ENCODE measurements around the gene STRA8.
"Not testable (repeated sequence)": the region's sequence is repeated elsewhere in the genome, so short reads cannot be mapped to it uniquely, and the experiment has no call there.

STRA8 gene

DNA sequence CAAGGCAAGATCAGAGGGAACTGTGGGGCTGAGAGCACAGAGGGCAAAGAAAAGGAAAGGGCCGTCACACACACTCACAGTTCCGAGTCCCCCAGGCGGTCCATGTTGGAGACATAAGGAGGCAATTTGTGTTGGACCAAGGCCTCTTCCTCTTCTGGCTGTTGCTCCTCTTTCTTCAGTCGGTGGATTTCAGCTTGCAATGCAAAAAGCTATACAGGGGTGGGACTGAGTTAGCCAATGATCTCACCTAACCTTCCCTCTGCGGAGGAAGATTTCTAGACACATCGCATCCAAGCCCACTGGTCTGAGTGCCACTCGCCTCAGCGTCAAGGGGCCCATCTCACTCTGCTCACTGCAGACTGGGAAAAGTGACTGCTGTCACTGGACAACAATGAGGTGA lies 27.8 kb upstream of the STRA8 start:
- DNase-seq (ENCODE audit: low spot score) = no peak

DNA sequence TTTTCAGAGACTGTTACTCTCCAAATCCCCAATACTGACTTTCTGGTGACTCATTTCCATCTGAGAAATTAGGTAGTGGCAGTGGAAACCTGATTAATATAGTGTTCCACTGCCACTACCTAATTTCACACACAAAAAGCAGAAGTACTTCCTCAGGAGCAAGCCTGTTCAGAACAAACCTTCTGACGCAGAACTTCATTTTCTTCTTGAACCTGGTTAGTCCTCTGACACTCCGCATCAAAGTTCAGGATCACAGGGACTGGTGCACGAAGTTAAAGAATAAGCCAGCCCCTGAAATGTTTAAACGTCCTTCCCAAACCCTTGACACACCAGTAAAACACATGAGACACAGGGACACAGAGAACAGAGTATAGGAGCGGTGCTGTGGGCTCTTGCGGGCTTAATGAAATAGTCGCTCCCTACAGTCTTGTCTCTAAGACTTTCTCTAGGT lies 26.7 kb upstream of the STRA8 start:
- DNase-seq (ENCODE audit: low spot score) = no peak

DNA sequence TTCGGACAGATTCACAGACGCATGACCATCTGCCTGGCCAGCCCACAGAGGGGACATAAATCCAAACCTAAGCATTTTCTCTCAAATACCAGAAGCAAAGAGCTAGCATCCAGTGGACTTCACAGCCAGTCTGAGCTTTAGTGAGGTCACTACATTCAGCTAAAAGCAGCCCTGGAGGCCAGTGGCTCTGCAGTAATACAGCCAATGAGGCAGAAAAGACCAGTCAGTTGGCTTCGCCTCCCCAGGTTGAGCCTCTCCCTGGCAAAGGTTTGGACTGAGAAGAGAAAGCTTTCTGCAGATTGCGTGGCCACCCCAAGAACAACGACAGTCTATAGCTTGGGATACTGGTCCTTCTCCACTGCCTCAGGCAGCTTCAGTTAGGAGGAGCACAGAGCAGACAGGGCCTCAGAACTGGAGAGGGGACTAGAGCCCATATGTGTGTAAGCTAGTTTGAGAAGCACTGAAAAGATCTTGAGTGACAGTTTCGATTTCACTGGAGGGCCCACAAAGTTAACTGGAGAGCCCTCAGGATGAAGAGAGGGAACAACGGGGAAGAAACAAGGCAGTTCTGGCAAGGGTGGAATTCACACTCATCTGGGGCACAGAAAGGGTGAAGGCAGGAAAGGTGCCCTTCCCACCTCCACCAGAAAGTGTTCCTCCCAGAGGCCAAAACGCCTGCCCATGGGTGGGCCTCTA lies 26.1 kb upstream of the STRA8 start:
- DNase-seq (ENCODE audit: low spot score) = no peak

DNA sequence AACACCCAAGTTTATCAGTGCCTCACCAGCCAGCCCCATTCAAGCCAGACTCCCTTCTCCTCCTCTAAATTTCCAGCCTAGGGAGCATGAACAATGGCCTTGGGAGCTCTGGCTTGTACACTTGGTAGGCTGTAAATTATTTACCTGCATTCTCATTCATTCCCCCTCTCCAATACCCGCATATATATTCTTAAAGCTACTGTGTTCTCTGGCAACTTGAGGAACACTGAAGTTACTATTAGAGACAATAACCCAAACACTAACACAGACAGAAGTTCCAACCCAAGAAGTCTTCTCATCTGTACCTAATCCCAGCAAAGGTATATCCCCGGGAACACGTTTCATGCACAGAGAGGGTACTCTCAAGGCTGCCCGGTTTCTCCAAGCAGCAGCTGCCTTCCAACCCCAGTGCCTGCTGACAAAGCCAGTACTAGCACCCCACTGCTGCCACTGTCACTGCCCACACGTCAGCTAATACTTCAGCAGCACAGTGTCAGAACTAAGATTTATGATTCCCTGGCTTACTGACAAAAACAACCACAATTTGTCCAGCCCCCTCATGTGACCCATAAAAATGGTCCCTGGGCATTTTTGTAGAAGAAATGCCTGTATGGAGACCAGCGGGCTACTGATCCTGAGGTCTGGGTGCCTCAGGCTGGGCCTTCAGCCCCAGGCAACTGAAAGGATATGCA lies 25.4 kb upstream of the STRA8 start:
- no peak for DNase-seq (ENCODE audit: low spot score)

DNA sequence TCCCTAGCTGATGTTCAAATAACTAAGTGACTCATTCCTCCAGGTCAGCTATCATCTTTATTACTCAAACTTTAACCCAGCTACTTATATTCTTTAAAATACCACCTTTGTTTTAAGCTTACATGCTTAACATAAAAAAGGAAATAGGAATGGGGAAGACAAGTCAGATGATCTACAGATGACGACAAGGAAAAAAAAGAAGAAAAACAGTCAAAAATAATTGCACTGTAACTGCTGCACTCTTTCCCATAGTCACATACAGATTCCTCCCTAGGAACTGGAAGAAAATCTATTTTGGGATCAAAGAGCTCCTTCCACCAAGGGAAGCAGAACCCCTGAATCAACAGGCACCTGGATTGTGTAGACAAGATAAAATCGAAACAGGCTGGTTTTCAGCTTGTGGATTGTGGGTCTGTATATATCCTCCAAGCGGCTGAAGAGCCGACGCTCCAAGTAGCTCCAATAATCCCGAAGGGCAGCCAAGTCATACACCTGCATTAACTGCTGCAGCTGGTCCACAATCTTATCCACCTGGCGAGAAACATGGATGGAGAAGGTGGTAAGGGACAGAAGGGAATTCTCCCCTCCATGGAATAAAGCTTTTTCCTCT lies 24.3 kb upstream of the STRA8 start:
- DNase-seq (ENCODE audit: low spot score) = no peak

DNA sequence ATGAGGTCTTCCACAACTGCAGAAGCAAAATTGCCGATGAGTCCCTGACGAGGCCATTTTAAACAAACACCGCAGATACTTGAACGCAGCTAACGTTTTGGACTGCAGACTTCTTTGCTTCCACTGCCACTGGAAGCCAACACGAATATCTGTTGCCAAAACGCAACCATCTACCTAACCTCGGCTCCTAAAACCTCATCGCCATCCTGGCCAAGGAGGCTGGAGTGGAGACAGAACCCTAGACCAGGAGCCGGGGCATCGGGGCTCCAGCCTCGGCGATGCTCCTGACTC lies 22.8 kb upstream of the STRA8 start:
- DNase-seq (ENCODE audit: low spot score) = peak; percentile 52

DNA sequence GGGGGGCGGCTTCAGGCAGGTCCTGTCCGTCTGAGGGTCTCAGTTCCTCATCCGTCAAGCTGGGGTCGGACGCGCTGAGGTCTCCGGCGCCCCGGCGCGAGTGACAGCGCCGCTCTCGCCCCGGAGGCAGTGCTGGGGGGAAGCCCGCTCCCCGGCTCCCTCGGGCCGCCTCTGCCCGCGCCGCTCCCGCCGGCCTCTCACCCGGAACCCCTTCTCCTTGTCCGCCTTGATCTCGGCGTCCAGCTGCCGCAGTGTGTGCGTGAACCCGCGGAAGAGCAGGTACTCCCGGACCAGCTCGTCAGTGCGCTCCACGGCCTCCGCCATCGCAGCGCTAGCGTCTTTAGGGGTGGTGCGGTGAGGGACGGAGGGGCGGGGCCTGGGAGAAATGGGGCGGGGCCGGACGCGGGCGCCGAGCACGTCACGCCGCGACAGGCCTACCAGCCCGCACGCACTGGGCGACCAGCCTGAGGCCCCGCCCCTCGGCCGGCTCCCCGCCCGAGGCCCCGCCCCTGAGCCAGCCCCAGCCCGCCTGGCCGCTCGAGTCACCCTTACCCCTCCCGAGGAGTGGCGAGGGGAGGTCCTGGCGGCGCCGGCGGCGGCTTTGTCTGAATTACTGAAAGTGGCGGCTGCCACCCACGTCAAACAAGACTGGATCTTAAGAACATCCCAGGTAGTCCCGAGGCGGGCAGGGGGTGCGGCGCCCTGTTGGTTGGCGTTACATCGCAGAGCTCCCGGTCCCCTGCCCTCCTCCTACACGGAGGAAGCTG lies 22.3 kb upstream of the STRA8 start, which contains the start of gene WDR91:
TSS of gene WDR91 (minus strand) at position 348 of the 767 bp plus-strand sequence. CDS start at position 324, 24 bp downstream.
- peak; percentile 95 for DNase-seq (ENCODE audit: low spot score)

DNA sequence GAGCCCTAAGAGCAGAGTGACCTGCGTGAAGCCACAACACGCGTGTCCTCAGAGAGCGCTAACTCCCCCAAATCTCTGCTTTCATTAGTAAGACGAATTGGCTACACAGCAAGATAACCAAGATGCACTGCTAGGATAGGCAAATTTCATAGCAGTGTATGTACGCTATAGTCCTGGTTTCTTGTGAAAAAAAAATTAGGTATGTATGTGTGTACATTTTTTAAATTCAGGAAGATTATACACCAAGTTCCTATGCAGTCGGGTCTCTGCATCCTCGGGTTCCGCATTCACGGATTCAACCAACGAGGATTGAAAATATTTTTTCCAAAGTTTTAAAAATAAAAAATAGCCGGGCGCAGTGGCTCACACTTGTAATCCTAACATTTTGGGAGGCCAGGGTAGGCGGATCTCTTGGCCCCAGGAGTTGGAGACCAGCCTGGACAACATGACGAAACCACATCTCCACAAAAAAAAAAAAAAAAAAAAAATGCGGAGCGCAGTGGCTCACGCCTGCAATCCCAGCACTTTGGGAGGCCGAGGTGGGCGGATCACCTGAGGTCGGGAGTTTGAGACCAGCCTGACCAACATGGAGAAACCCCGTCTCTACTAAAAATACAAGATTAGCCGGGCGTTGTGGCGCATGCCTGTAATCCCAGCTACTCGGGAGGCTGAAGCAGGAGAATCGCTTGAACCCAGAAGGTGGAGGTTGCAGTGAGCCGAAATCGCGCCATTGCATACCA lies 21.5 kb upstream of the STRA8 start:
- peak; percentile 62 for DNase-seq (ENCODE audit: low spot score)

DNA sequence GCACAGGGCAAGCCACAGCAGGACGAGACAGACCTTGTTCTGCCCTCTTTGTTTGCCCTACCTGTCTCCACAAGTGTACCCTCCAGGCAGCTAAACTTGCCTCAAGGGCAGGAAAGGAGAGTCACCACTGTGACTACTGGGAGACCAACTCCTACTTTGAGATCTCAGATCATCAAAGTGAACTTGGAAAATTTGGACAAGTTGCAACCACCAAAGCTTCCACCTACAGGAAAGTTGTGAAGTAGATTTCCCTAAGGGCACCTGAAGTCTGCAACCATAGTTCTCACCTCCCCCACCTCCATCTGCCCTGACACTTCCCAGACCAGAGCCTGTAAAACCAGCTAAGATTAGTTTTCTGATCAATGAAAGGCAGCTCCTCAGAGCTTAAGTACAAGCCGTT lies 19.8 kb upstream of the STRA8 start:
- no peak for DNase-seq (ENCODE audit: low spot score)

DNA sequence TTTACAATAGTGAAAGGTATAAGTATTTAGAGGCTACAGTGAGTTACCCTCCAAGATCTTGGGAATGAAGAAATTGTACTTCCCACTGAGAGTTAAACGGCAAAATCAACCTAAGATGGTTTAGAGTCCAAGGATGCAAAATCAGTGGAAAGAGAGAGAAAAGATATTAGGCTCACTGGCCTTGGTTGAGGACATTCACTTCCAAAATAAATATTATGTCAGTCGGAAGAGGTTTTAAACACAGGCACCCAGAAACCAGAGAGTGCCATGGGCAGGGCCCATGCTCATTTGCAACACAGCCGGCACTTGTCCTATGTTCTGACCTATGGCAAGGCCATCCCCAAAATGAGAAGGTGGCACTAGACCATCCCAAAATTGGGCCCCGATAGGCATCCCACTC lies 18.5 kb upstream of the STRA8 start:
- no peak for DNase-seq (ENCODE audit: low spot score)

DNA sequence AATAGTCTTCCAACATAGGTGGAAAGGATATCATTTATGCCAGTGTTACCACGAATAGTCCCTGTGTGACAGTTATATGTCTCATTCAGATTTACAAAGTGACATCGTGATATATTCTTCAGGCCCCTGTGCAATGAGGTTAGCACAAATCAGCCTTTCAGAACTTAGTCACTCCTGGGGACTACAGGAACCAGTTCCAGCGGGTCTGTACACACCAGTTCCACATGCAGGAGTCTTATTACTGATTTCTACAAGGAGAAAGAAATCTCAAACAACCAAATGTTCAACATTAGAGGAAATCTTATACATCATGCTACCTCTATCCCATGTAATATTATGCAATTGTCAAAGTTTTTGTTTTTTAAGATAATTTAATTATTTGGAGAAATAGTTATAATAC lies 17.9 kb upstream of the STRA8 start:
- DNase-seq (ENCODE audit: low spot score) = no peak

DNA sequence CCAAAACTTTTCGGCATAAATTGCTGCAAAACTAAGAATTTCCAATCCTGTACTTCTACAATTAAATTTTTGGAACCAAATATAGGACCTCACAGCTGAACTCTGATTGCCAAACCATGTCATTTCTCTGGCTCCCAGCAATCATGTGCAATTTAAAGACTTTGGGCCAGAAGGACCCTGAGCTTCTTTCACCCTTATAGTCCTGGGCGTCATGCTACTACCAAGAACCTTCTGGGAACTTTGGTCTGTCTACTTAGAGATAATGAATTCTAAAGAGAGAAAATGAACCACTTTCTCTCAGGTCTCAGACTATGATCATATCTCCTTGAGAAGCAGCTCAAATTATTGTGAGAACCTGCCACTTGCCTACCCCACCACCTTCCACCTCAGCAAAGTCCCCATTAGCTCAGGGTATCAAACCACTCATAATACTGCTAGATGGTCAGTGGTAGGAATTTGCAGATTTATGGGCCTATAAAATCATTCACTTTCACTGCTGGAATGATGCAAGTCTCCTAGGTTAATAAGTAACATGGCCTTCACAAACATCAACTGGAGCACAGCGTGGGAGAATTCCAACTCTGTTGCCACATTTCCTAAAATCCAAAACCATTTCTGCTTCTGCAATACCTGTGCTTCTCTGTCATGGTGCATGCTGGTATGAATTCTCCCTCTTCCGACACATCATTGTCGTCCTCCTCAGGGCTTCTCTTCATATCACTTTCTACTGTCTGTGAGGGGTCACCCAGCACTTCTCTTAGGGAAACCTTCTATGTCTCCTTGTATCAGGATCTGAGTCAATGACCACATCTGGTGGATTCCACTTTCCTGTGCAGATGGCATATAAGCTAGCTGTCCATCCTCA lies 15.8 kb upstream of the STRA8 start:
- DNase-seq (ENCODE audit: low spot score) = no peak

DNA sequence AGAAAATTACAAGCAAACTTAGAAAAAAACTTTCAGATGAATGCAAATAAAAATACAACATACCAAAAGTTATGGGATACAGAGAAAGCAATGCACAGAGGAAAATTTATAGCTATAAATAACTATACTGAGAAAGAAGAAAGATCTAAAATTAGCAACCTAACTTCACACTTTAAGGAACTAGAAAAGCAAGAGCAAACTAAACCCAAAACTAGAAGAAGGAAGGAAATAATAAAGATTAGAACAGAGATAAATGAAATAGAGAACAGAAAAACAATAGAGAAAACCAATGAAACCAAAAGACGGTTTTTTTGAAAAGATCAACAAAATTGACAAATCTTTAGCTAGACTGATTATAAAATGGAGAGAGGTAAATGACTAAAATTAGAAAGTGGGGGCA lies 9.6 kb upstream of the STRA8 start:
- DNase-seq (ENCODE audit: low spot score) = no peak

DNA sequence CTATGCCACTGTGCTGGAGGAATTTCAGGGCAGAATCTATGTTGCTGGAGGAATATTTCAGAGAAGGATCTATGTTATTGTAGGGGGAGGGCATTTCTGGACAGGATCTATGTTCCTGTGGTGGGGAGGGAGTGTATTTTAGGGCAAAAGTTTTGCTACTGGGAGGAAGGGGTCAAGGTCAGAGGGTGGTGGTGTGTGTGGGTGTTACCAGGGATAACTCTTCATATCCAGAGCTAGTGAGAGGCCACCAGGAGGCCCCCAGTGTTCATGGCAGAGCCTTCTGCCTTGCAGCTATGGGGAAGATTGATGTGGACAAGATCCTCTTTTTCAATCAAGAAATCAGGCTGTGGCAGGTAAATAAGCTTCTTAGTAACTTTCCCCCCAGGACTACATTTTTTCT lies 2.0 kb upstream of the STRA8 start:
- no peak for DNase-seq (ENCODE audit: low spot score)

DNA sequence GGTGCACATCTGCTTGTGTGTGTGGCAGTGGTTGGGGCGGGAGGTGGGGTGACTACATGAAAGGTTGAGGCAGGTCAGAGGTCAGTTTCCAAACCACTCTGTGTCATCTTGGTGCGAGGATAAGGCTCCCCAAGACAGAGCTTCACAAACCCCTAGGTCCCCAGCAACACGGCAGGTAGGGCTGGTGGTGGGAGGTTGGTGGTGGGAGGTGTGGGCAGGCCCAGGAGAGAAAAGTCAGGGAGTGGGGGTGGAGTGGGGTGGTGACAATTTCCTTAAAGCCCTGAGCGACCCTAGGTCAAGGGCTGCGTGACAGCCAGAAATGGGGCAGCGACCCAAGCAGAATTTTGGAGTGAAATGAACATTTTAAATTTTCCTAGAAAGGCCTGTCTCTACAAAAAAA lies 1.6 kb upstream of the STRA8 start:
- DNase-seq (ENCODE audit: low spot score) = no peak

DNA sequence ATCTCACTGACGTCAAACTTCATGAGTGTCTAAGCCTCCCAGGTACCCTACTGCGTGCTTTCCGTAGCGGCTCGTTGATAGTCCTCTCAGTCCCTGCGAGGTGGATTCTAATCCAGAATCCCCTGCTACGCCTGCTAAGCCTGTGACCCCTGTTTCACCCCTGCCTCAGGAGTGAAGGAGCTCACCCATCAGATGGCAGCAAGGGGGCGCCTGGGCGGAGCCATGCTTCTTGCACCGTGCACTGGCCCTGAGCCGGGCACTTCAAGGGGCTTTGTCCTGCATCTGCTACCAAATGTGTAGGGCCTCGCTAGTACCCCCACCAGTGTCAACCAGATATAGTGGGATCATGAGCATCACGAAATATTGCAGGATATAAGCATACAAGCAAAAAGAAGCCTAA lies 918 bp upstream of the STRA8 start:
- DNase-seq (ENCODE audit: low spot score) = no peak

DNA sequence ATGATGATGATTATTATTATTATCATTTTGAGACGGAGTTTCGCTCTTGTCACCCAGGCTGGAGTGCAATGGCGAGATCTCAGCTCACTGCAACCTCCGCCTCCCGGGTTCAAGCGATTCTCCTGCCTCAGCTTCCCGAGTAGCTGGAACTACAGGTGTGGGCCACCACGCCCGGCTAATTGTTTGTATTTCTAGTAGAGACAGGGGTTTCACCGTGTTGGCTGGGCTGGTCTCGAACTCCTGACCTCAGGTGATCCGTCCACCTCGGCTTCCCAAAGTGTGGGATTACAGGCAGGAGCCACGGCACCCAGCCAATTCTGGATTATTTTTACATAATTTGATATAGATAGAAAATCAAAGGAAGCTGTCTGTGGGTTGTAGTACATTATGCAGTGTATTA lies 457 bp downstream of the STRA8 start:
- DNase-seq (ENCODE audit: low spot score) = not testable (repeated sequence)

DNA sequence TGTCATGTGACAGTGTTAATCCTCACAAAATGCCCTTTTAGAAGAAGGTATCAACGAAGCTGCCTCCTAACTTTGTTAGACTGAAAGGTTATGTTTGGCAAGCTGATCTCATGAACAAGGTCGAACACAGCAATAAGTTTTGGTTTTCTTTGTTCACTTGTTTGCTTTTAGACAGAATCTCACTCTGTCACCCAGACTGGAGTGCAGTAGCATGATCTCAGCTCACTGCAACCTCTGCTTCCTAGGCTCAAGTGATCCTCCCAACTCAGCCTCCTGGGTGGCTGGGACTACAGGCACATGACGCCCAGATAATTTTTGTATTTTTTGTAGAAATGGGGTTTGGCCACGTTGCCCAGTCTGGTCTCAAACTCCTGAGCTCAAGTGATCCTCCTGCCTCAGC lies 1.1 kb downstream of the STRA8 start:
- no peak for DNase-seq (ENCODE audit: low spot score)

DNA sequence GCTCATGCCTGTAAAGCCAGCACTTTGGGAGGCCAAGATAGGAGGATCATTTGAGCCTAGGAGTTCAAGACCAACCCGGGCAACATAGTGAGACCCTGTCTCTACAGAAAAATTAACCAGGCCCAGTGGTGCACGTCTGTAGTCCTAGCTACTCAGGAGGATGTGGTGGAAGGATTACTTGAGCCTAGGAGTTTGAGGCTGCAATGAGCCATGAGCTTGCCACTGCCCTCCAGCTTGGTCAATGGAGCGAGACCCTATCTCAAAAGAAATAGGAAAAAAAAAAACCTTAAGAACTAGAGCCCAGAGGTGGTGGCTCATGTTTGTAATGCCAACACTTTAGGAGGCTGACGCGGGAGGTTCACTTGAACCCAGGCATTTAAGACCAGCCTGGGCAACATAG lies 2.2 kb downstream of the STRA8 start:
- no peak for DNase-seq (ENCODE audit: low spot score)

DNA sequence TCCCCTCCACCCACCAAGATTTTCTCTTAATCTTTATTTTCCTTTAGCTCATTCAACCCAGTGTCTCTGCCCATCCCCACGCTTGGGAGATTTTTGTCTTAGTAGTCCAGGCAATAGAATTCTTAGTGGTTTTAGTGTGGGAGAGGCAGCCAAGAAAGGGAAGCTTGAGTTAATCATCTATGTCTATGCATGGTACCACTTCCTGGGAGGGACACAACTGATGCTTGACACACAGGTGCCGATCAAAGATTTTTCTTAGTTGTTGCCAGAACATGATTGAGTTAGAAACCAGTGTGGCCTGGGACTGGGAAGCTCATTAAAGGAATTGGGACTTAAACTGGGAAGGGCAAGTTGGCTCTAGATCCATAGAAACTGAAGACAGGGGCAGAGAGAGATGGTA lies 3.1 kb downstream of the STRA8 start:
- no peak for DNase-seq (ENCODE audit: low spot score)

DNA sequence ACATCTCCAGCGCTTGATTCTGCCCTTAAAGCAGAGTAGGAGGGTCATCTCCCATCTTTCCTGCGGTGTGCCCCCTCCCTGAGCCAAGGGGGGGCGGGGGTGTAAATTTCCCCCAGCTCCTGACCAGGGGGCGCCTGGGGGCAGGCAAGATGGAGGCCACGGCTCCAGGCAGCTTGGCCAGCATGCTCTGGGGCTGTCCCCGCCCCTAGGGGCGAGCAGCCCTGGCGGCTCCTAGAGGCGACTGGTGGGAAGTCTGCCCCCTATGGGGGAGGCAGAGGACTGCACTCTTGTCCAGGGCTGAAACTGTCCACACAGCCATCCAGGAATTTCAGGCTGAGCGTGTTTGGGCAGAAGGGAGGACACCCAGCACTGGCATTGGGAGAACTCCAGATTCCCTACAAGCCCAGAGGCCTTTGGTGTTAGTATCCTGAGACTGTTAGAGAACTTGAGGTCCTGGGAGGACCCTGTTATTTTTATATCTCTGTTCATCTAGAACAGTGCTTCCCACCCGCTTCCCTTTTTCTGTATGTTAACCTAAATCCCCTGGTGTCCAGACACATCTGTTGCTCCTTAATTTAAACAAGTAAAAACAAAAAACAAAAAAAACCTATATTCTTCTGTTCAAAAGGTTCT lies 4.6 kb downstream of the STRA8 start:
- DNase-seq (ENCODE audit: low spot score) = no peak
